Jurkat, Clone E6-1 (cell line): Measurements from ENCODE around the gene MARCHF6. TPM values are rescaled to one million over a fixed set of nuclear protein-coding genes. Genes with fewer than 3 reads are reported as not detected.
A peak's percentile ranks its signal among the peaks of the same experiment; 100 is the strongest.
"Not testable (repeated sequence)": the region's sequence is repeated elsewhere in the genome, so short reads cannot be mapped to it uniquely, and the experiment has no call there.

Experiments used
- DNase-seq: peaks from one replicate; pipeline ENCODE4 v3.0.0-alpha.2; 2011; ENCODE audit warnings: low read depth, low spot score
- H3K4me3 ChIP-seq: 2 replicates; pipeline ENCODE4 v1.5.1; 2011; ENCODE audit warnings: mild to moderate bottlenecking, low read length, control low read depth, moderate library complexity
- polyA plus RNA-seq: library from polyadenylated mRNA; unstranded; fragments of >200 nt; gene quantifications from one replicate; pipeline ENCODE4 v1.2.1, GENCODE V29; 2012; ENCODE audit warnings: missing spikeins; ENCODE audit not compliant: insufficient read length, insufficient read depth

Gene MARCHF6, protein sequence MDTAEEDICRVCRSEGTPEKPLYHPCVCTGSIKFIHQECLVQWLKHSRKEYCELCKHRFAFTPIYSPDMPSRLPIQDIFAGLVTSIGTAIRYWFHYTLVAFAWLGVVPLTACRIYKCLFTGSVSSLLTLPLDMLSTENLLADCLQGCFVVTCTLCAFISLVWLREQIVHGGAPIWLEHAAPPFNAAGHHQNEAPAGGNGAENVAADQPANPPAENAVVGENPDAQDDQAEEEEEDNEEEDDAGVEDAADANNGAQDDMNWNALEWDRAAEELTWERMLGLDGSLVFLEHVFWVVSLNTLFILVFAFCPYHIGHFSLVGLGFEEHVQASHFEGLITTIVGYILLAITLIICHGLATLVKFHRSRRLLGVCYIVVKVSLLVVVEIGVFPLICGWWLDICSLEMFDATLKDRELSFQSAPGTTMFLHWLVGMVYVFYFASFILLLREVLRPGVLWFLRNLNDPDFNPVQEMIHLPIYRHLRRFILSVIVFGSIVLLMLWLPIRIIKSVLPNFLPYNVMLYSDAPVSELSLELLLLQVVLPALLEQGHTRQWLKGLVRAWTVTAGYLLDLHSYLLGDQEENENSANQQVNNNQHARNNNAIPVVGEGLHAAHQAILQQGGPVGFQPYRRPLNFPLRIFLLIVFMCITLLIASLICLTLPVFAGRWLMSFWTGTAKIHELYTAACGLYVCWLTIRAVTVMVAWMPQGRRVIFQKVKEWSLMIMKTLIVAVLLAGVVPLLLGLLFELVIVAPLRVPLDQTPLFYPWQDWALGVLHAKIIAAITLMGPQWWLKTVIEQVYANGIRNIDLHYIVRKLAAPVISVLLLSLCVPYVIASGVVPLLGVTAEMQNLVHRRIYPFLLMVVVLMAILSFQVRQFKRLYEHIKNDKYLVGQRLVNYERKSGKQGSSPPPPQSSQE
- polyA plus RNA-seq = 164 TPM

DNA sequence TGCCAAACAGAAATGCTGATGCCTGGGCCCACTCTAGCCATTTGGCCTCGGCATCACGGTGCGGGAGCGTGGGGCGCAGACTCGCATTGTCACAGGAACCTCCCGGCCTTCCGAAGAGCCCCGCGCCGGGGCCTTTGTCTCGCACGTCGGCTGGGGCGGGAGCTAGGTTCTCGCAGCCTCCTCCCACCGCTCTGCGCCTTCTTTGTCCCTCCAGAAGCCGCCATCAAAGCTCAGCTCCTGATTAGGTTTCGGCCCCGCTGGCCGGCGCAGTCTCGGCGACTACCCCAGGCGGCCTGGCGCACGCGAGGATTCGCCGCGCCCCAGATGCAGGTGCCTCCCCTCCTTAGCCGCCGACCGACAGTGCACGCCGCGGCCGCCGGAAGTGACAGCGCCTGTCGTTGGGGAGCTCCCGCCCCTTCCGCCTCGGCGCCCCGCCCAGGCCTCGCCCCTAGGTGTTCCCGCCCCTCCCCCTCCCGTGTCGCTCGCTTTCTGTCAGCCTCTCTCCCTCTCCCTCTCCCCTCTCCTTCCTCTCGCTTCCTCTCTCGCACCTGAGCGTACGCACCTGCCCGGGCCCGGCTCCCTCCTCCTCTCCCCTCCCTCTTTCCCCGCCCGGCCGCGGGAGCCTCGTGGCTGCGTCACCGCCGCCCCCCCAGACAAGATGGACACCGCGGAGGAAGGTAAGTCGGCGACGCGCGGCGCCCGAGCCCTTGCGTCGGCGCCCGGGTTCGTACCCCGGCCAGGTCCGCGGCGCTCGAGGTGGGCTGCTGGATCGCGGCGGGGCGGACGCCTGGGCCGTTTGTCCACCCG, at the start of gene MARCHF6:
Gene MARCHF6 (plus strand): TSS at position 455 of the 807 bp plus-strand sequence. CDS start 204 bp downstream, at position 659.
- peak; percentile 86 for DNase-seq

DNA sequence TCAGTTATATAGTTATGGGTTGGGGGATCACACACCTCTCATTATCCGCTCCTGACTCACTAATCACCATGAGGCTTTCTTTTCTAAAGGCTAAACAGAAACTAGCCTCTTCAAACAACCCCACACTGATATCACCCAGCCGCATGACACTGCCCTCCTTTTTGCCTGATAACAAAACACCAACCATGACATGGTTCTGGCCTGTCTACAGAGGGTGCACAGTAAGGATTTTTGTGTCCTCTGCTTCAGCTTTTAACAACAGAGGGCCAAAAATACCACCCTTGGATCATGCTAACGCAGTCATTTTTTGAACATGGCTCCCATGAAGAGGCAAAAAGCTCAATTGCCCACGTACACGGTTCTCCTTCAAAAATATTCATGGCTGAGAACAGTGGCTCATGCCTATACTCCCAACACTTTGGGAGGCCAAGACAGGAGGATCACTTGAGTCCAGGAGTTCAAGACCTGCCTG, 49.8 kb upstream of the MARCHF6 start:
- no peak overlapping the region for H3K4me3 ChIP-seq
- DNase-seq = no peak

More for the DNA sequence above, at the start of gene MARCHF6:
- H3K4me3 ChIP-seq = peak within 1 kb of the TSS; percentile 79

DNA sequence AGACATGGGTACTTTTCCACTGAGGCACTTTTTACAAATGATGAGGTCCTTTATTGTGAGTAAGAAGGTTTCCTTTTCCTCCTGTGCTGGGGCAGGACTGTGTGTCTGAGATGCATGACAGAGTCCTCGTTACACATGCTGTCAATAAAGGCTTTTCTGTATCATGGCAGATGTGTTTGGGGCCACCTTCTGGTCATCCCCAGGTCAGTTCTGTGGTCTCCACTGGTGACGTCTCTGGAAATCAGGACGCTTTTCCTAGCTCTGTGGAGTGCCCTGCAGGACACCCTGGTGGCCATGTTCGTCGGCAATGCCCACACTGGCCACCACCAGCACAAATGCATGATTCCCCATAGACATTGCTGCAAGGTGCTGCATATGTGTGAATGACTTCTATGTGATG, 48.6 kb upstream of the MARCHF6 start:
- DNase-seq = no peak

DNA sequence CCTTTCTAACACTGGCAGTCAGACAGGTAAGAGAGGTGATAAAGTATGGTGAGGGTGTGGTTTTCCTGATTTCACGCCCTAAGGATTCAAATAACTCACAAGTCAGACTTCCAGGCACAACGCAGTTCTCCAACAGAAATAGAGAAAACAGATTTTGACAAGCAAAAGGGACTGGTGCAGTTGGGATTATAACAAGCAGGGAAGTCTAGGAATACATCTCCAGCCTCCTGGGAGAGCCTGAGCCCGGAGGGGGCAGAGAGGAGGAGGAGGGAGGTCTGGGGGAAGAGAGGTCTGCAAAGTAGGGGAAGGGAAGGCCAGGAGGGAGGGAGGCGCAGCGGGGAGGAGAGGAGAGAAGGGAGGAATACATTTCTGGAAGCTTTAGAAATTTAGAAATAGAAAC, 47.4 kb upstream of the MARCHF6 start:
- H3K4me3 ChIP-seq = no peak overlapping the region
- no peak for DNase-seq

More for the DNA sequence above, 48.6 kb upstream of the MARCHF6 start:
- no peak overlapping the region for H3K4me3 ChIP-seq

DNA sequence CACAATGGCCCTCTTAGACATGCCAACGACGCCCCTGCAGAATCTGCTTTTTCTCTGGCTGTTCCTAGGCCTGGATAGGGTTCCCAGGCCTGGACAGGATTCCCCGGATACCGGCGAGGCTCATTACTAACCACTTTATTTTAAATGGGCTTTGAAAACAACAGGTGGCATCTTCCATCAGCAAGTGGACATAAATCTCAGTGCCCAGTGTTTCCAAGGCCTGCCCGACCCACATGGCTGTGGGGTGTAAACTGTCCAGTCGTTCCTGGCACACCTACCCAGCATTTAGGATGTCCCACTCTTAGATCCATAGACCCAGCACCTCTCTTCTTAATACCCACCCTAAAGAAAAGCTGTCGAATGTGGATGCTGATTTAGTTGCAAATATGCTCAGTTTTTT, 46.7 kb upstream of the MARCHF6 start:
- H3K4me3 ChIP-seq = no peak overlapping the region
- no peak for DNase-seq

DNA sequence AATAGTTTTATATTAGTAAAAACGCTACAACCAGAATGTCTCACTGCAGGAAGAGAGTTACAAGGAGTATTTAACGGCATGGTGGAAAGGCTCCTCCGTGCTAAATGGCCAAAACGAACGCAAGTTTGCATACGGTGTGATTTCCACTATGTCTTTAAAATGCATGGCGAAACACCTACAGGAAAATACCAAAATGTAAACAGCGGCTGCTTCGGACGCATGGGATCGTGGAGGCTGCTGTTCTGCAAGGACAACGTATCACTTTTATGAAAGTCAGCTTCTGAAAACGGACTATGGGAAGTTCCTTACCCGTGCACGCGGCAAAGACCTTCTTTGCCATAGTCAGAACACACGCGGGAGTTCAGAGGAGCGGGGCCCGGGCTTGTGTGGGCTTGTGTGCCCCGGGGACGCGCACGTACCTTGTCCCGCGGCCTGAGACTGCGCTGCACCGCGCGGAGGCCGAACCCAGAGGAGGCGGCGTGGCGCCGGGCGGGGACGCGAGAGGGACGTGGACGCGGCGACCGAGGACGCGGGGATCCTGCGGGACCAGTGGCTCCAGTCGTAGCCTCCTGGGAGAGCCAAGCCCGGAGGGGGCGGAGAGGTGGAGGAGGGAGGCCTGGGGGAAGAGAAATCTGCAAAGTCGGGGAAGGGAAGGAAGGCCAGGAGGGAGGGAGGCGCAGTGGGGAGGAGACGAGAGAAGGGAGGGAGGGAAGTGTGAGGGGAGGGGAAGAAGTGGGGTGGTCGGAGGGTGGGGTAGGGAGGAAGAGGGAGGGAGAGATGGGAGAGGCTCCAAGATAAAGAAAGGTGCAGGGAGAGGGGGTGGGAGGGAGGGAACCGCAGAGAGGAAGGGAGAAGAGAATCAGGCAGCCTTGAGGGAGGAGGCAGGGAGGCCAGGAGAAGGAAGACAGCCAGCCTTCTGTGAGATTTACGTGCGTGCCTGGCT, 46.0 kb upstream of the MARCHF6 start, which contains the start of gene CMBL:
Gene CMBL (minus strand): TSS at position 697 of the 943 bp plus-strand sequence. CDS start 17,140 bp downstream, outside the sequence.
- DNase-seq = no peak
- H3K4me3 ChIP-seq = no peak within 1 kb of the TSS

DNA sequence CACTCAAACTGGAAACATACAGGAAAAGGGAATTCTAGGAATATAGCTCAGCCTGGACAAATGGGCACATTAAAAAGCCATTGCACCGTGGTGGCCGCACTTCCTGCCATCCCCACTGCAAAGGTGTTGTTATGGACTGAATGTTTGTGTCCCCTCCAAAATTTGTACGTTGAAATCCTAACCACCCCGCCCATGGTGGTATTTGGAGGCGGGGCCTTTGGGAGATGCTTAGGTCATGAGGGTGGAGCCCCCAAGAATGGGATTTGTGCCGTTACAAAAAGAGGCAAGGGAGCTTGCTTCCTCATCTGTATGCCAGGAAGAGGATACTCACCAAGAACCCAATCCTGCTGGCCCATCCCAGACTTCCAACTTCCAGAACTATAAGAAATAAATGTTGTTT, 44.7 kb upstream of the MARCHF6 start:
- DNase-seq = no peak
- no peak overlapping the region for H3K4me3 ChIP-seq

DNA sequence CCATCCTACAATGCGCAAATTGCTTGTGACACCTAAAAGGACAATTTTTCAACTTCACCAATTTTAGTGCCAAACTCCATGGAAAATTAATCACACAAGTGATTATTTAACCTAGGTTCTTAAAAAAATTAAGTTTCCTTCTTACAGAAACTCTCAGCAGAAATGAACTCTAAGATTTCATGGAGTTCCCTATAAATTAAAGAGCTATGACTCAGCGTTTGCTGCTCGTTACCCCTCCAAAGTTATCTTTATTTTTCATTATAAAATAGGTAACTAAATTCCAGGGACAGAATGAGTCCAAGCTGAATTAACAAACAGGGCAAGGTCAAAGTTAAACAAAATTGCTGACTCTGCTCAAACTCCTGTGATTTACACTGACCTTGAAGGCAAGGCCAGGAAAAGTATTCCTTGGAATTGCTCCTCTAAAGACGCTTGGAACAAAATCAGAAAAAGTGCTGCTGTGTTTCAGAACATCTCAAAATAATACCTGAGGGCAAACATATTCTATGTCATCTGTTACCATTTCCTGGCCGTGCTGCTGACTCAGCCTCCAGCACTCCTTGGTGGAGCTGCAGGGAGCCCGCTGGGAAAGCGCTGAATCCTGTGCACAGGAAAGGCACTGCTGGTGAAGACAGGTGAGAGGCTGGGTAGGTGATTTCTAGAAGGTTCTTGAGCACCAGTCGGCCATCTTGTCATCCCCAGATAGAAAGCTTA, 43.3 kb upstream of the MARCHF6 start:
- no peak for DNase-seq
- H3K4me3 ChIP-seq = no peak overlapping the region

DNA sequence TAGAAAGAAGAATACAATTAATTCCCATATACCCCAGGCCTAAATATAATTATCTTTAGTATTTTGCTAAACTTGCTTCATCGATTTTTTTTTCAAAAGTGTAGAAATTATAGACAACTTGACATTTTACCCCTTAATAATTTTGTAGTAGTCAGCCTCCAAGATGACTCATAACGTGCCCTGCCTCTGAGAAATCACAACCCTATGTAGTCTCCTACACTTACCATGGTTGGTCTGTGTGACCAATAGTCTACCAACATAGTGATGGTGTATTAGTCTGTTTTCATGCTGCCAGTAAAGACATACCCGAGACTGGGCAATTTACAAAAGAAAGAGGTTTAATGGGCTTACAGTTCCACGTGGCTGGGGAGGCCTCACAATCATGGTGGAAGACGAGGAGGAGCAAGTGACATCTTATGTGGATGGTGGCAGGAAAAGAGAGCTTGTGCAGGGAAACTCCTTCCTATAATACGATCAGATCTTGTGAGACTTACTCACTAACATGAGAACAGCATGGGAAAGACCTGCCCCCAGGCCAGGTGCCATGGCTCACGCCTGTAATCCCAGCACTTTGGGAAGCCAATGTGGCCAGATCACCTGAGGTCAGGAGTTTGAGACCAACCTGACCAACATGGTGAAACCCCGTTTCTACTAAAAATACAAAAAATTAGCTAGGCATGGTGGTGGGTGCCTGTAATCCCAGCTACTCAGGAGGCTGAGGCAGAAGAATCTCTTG, 42.5 kb upstream of the MARCHF6 start:
- DNase-seq, H3K4me3 ChIP-seq: not testable (repeated sequence)

DNA sequence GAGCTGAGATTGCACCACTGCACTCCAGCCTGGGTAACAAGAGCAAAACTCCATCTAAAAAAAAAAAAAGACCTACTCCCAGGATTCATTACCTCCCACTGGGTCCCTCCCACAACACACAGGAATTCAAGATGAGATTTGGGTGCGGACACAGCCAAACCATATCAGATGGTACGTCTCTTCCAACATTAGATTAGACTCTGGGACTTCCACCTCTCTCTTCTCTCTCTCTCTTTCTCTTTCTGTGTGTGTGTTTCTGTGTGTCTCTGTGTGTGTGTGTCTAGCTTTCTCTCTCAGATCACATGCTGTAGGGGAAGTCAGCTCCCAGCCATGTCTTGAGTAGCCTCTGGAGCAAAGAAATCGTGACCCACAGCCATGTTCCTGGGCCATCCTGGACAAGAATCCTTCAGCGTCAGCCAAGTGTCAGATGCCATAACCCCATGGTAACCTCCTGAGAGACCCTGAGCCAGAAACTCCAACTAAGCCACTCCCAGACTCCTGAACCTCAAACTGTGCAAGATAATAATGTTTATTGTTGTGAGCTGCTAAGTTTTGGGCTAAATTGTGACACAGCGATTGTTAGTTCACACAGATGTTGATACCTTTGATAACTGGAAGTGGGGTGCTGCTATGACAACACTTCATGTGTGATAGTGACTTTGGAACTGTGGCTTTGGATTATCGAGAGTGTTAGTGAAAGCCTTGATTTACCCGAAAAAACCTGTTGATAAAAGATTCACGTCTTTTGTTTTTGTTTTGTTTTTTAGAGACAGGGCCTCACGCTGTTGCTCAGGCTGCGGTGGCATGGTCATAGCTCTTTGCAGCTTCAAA, 41.7 kb upstream of the MARCHF6 start:
- no peak for DNase-seq
- no peak overlapping the region for H3K4me3 ChIP-seq

DNA sequence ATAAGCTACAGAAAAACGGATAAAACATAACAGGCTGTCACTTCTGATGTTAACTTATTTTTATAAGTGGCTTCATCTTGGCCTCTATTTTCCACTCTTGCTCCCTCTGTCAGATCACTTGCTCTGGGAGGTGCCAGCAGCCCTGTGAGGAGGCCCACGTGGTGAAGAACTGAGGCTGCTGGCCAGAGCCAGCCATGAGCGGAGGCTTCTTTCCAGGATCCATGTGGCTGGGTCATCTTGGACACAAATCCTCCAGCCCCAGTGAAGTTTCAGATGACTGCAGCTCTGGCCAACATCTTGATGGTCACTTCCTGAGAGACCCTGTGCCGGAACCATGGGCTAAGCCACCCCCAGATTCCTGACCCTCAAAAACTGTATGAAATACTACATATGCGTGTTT, 38.3 kb upstream of the MARCHF6 start:
- DNase-seq = no peak
- H3K4me3 ChIP-seq = no peak overlapping the region

DNA sequence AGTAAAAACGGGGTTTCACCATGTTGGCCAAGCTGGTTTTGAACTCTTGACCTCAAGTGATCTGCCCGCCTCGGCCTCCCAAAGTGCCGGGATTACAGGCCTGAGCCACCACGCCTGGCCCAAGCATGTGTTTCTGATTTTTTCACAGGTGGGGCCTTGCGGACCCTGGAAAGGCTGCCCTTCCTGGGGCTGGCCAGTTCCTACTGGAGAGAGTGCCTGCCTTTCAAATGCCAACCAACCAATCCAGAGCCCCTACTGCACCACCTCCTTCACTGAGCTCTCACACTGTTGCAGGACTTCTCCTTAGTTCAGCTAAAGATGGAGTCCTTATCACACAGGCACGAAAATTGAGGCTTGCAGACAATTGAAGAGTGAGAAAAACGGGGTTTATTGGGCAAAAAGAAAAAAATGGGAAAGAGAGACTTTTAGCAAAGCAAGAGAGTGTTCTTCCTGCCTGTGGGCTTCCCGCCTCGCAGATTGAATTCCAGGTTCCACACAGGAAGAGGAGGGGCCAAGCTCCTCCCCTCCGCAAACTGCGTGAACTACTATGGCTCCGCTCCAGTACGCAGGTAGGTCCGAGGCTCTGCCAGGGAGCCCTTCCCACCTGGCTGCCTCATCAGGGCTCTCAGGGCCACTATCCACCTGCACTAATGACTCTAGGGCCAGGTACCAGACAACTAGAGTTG, 37.5 kb upstream of the MARCHF6 start:
- H3K4me3 ChIP-seq = no peak overlapping the region
- no peak for DNase-seq

DNA sequence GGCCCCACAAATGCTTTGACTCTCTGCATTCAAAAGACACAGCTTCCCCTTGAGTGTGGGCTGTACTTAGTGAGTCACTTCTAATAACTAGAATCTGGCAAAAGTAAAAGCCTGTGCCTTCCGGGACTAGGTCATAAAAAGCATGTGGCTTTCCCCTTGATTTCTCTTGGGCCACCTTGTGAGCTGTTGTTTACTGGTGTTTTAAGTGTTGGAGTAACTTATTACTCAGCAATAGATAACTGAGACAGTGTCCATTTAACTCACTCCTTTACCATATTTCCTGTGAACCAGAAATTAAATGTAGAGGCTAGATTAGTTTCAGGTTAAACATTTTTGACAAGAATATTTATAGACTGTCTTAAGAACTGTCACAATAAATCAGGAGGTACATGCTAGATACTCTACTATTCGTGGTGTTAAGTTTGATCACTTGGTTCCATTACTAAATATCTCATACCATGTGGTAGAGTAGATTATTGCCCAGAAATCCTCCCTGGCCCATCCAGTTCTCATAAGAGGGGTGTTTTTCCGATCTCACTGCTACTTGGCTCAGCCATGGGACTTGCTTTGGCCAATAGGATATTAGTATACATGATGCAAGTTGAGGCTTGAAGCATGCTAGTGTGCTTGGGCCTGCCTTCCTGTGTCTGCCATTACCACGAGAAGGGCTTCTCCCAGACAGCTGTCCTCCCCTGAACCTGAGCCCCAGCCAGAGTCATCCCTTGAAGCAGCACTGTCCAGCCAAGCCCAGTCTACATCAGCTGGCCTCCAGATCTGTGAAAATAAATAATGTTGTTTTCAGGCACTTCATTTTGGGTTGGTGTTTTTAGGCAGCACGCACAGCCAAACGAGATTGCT, 35.4 kb upstream of the MARCHF6 start:
- no peak for DNase-seq
- no peak overlapping the region for H3K4me3 ChIP-seq

DNA sequence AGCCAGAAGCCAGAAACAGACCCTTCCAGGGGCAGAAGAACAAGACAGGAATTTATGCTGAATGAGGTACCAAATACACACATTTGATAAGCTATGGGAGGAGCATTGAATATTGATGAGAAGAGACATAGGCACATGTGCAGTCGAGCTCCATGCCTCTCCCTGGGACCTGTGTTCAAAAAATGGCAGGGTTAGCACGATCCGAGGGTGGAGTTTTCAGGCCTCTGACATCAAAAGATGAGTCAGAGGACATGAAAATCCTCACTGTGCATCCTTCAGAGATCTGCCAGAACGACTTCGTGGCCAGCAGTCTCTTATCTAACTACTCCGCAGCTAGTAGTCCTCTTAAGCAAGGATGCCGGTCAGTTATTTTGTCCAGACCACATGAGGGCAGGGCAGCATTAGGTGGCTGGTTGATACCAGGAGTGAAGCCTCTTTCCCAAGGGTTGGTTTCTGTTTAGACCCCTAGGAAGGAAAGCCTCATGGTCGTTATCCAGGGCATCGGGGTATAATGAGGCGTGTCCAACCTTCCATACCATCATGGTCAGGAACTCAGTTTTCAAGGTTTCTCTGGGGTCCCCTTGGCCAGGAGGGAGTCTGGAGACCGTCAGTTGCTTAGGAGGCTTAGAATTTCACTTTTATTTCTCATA, 34.2 kb upstream of the MARCHF6 start:
- DNase-seq = no peak

More for the DNA sequence above, 34.2 kb upstream of the MARCHF6 start:
- no peak overlapping the region for H3K4me3 ChIP-seq
